HCT116 (cell line): ENCODE measurements around the gene TOP2B. TPM values are rescaled to one million over a fixed set of nuclear protein-coding genes. Genes with fewer than 3 reads are reported as not detected.

Experiments used
- ATAC-seq: fragments of 200-7000 bp; cut with Tn5 transposase; 2 replicates; pipeline ENCODE4 v1.9.1; 2020; ENCODE audit warnings: mild to moderate bottlenecking, moderate library complexity
- BruUV-seq: library from RNA; stranded (reverse); fragments of 400-500 nt; replicated peaks from 2 replicates; lab custom pipeline; 2021; lab: Mats Ljungman, UMichigan
- CTCF ChIA-PET: fragments of 300-600 bp; sonication (Branson Sonifier 250); formaldehyde crosslinking; loops from one replicate; lab custom pipeline; 2021; ENCODE audit warnings: antibody characterized with exemption; lab: Charles Lee
- POLR2A ChIA-PET: fragments of 300-600, 350-600 bp; sonication (Branson Sonifier 250); formaldehyde crosslinking; loops from one replicate; lab custom pipeline; 2021; ENCODE audit warnings: antibody characterized with exemption; lab: Charles Lee
- RAD21 ChIA-PET, 2 experiments: fragments of 300-600 bp; sonication (Branson Sonifier 250); formaldehyde crosslinking; loops; one replicate each; lab custom pipeline; 2023; ENCODE audit warnings: low total read pairs in 2 of 2; ENCODE audit not compliant: uncharacterized antibody in 2 of 2, unreplicated experiment in 2 of 2, low non-redundant PET in 1 of 2; lab: Charles Lee
- DNase-seq: peaks from one replicate; pipeline ENCODE4 v3.0.0-alpha.2; 2010; ENCODE audit warnings: low read depth, low spot score
- H2AFZ ChIP-seq: fragments of 200-600 bp; shearing (Covaris generic), sonication (generic); 2 replicates; pipeline ENCODE4 v1.6.1; 2017; ENCODE audit warnings: low read depth, mixed run types, mixed read lengths, antibody characterized with exemption, low read length; ENCODE audit not compliant: poor library complexity, severe bottlenecking
- H3K27ac ChIP-seq: 2 replicates; pipeline ENCODE4 v1.5.1; 2012; ENCODE audit warnings: low read depth, low read length
- H3K27me3 ChIP-seq: fragments of 200-600 bp; sonication (generic); 2 replicates; pipeline ENCODE4 v1.6.1; 2016; ENCODE audit warnings: mixed run types, low read length, mixed read lengths; ENCODE audit not compliant: insufficient read depth
- H3K36me3 ChIP-seq, 2 experiments: fragments of 200-500 bp in 1 of 2; fragments of 200-600 bp in 1 of 2; sonication (Bioruptor generic) in 1 of 2; sonication (generic) in 1 of 2; 2 replicates each; pipeline versions ENCODE4 v1.5.1 to v1.6.1; 2014 to 2016; ENCODE audit warnings: low read length in 2 of 2, inconsistent platforms in 1 of 2, mixed read lengths in 1 of 2, mixed run types in 1 of 2; ENCODE audit not compliant: insufficient read depth in 2 of 2, control insufficient read depth in 1 of 2
- H3K4me1 ChIP-seq, 2 experiments: fragments of 200-600 bp in 1 of 2; sonication (generic) in 1 of 2; 2 replicates each; pipeline versions ENCODE4 v1.5.1 to v1.6.1; 2012 to 2017; ENCODE audit warnings: low read length in 2 of 2, inconsistent platforms in 1 of 2, mild to moderate bottlenecking in 1 of 2, mixed read lengths in 1 of 2, mixed run types in 1 of 2, moderate library complexity in 1 of 2; ENCODE audit not compliant: insufficient read depth in 2 of 2, control insufficient read depth in 1 of 2
- H3K4me2 ChIP-seq: fragments of 200-600 bp; sonication (generic); 2 replicates; pipeline ENCODE4 v1.6.1; 2017; ENCODE audit warnings: mixed run types, low read length, mixed read lengths
- H3K4me3 ChIP-seq, 2 experiments: fragments of 200-600 bp in 1 of 2; sonication (generic) in 1 of 2; replicated peaks in 1 of 2; 2 replicates each; pipeline ENCODE4 v1.5.1; 2011 to 2016; ENCODE audit warnings: low read length in 2 of 2, control low read depth in 1 of 2, low read depth in 1 of 2, mild to moderate bottlenecking in 1 of 2, mixed read lengths in 1 of 2, mixed run types in 1 of 2
- H3K79me2 ChIP-seq: fragments of 200-600 bp; sonication (generic); 2 replicates; pipeline ENCODE4 v1.6.1; 2017; ENCODE audit warnings: mild to moderate bottlenecking, mixed run types, low read length, moderate library complexity, mixed read lengths; ENCODE audit not compliant: insufficient read depth
- H3K9ac ChIP-seq: fragments of 200-600 bp; sonication (generic); 2 replicates; pipeline ENCODE4 v1.6.1; 2016; ENCODE audit warnings: low read length, mixed read lengths
- H3K9me2 ChIP-seq: fragments of 200-600 bp; sonication (generic), shearing (Covaris generic); 2 replicates; pipeline ENCODE4 v1.6.1; 2017; ENCODE audit warnings: mixed run types, mild to moderate bottlenecking, moderate library complexity; ENCODE audit not compliant: insufficient read depth
- H3K9me3 ChIP-seq, 2 experiments: fragments of 200-500 bp in 1 of 2; fragments of 200-600 bp in 1 of 2; sonication (Bioruptor generic) in 1 of 2; sonication (generic) in 1 of 2; 2 replicates each; pipeline ENCODE4 v1.6.1; 2014 to 2017; ENCODE audit warnings: low read length in 2 of 2, mixed read lengths in 2 of 2, inconsistent platforms in 1 of 2, low read depth in 1 of 2, mild to moderate bottlenecking in 1 of 2, mixed run types in 1 of 2, moderate library complexity in 1 of 2; ENCODE audit not compliant: control insufficient read depth in 1 of 2, insufficient read depth in 1 of 2
- H4K20me1 ChIP-seq: fragments of 200-600 bp; sonication (generic), shearing (Covaris generic); 2 replicates; pipeline ENCODE4 v1.6.1; 2017; ENCODE audit warnings: mixed run types, mild to moderate bottlenecking, moderate library complexity; ENCODE audit not compliant: insufficient read depth
- CBX3 ChIP-seq: IDR thresholded peaks from 2 replicates; pipeline ENCODE4 v1.6.1; 2012; ENCODE audit warnings: low read depth
- EGR1 ChIP-seq: IDR thresholded peaks from 2 replicates; pipeline ENCODE4 v1.6.1; 2012; ENCODE audit warnings: low read depth
- ELF1 ChIP-seq: IDR thresholded peaks from 2 replicates; pipeline ENCODE4 v1.6.1; 2012; ENCODE audit warnings: low read depth, borderline replicate concordance
- EZH2 ChIP-seq: fragments of 200-600 bp; sonication (generic); IDR thresholded peaks from 2 replicates; pipeline ENCODE4 v1.6.1; 2017; ENCODE audit warnings: antibody characterized with exemption, mixed run types
- EZH2phosphoT487 ChIP-seq: fragments of 200-600 bp; IDR thresholded peaks from 2 replicates; pipeline ENCODE4 v1.6.1; 2018; ENCODE audit warnings: antibody characterized with exemption, borderline replicate concordance
- JUND ChIP-seq: IDR thresholded peaks from 2 replicates; pipeline ENCODE4 v1.6.1; 2012
- POLR2AphosphoS5 ChIP-seq: IDR thresholded peaks from 2 replicates; pipeline ENCODE4 v1.6.1; 2011; ENCODE audit warnings: mild to moderate bottlenecking, low read depth, low read length, moderate library complexity
- RAD21 ChIP-seq: IDR thresholded peaks from 2 replicates; pipeline ENCODE4 v1.6.1; 2012; ENCODE audit warnings: low read depth, mild to moderate bottlenecking
- SIN3A ChIP-seq: IDR thresholded peaks from 2 replicates; pipeline ENCODE4 v1.6.1; 2012; ENCODE audit warnings: low read depth
- TCF7L2 ChIP-seq: IDR thresholded peaks from 2 replicates; pipeline ENCODE4 v1.7.0; 2011; ENCODE audit warnings: borderline replicate concordance, inconsistent platforms; ENCODE audit not compliant: insufficient read depth, insufficient read length; ENCODE audit errors: extremely low read depth
- YY1 ChIP-seq: IDR thresholded peaks from 2 replicates; pipeline ENCODE4 v1.6.1; 2011; ENCODE audit warnings: low read length, low read depth, moderate library complexity, mild to moderate bottlenecking; ENCODE audit not compliant: insufficient replicate concordance; ENCODE audit errors: extremely low read depth
- ZFX ChIP-seq: fragments of 450-650 bp; IDR thresholded peaks from 2 replicates; pipeline ENCODE4 v1.6.1; 2017
- intact Hi-C: fragments of 100-400 bp; cut with micrococcal nuclease; formaldehyde crosslinking; loops from 2 replicates; pipeline ENCODE4 v1.10.0; 2022
- total RNA-seq: library from RNA; stranded (reverse); gene quantifications from one replicate; pipeline ENCODE4 v1.2.1, GENCODE V29; 2021; ENCODE audit not compliant: unreplicated experiment
- TF ChIP-seq, protein P1 (sequence below): IDR thresholded peaks from 2 replicates; pipeline ENCODE4 v1.6.1; 2012; ENCODE audit warnings: low read depth

The TOP2B gene
- total RNA-seq, 1 experiment from 2014 or later = 101 TPM

- H2AFZ ChIP-seq = no peak overlapping the region
- H4K20me1 ChIP-seq = no peaks in the 10 kb centered on the region
- no peaks in the 10 kb centered on the region for H3K9me3 ChIP-seq
- DNase-seq (no peak), ATAC-seq (no peak)
- H3K9ac ChIP-seq = no peak overlapping the region
- H3K27ac ChIP-seq = no peak overlapping the region
- RAD21 ChIA-PET = no interaction called here
- no TSS peak for BruUV-seq
- peaks cover 95% of the 10 kb centered on the region for H3K79me2 ChIP-seq
- H3K4me3 ChIP-seq = no peak overlapping the region
- no peaks in the 10 kb centered on the region for H3K4me1 ChIP-seq
- TF ChIP-seq JUND (no peak), SIN3A (no peak), EZH2phosphoT487 (no peak), CBX3 (no peak), POLR2AphosphoS5 (no peak), EGR1 (no peak), YY1 (no peak), TCF7L2 (no peak), RAD21 (no peak), ELF1 (no peak), EZH2 (no peak), ZFX (no peak)
- TF ChIP-seq, protein P1, sequence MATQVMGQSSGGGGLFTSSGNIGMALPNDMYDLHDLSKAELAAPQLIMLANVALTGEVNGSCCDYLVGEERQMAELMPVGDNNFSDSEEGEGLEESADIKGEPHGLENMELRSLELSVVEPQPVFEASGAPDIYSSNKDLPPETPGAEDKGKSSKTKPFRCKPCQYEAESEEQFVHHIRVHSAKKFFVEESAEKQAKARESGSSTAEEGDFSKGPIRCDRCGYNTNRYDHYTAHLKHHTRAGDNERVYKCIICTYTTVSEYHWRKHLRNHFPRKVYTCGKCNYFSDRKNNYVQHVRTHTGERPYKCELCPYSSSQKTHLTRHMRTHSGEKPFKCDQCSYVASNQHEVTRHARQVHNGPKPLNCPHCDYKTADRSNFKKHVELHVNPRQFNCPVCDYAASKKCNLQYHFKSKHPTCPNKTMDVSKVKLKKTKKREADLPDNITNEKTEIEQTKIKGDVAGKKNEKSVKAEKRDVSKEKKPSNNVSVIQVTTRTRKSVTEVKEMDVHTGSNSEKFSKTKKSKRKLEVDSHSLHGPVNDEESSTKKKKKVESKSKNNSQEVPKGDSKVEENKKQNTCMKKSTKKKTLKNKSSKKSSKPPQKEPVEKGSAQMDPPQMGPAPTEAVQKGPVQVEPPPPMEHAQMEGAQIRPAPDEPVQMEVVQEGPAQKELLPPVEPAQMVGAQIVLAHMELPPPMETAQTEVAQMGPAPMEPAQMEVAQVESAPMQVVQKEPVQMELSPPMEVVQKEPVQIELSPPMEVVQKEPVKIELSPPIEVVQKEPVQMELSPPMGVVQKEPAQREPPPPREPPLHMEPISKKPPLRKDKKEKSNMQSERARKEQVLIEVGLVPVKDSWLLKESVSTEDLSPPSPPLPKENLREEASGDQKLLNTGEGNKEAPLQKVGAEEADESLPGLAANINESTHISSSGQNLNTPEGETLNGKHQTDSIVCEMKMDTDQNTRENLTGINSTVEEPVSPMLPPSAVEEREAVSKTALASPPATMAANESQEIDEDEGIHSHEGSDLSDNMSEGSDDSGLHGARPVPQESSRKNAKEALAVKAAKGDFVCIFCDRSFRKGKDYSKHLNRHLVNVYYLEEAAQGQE = no peak
- no peak overlapping the region for H3K4me2 ChIP-seq
- no peaks in the 10 kb centered on the region for H3K9me2 ChIP-seq
- intact Hi-C loops = no loop called here
- CTCF ChIA-PET = no interaction called here
- no peaks in the 10 kb centered on the region for H3K36me3 ChIP-seq
- POLR2A ChIA-PET = no interaction called here
- no peaks in the 10 kb centered on the region for H3K27me3 ChIP-seq
These were observed 10.1 kb downstream of the TOP2B start for GRCh38 chr3:25654576-25654975.
